Posterior cingulate gyrus (tissue), 11 donors: Measurements from ENCODE around the gene NFKBIL1.
"Not testable (repeated sequence)": the region's sequence is repeated elsewhere in the genome, so short reads cannot be mapped to it uniquely, and the experiment has no call there.

ENCODE experiments used
- DNase-seq, 10 donors: peaks; one replicate each; pipeline versions ENCODE4 v3.0.0 to v3.0.0-alpha.2; 2020 to 2021; ENCODE audit warnings: mixed read lengths in 3 of 10
- intact Hi-C: fragments of 100-400 bp; cut with DNase I; formaldehyde crosslinking; loops from one replicate; pipeline ENCODE4 v1.15.1; 2023

The NFKBIL1 gene, protein sequence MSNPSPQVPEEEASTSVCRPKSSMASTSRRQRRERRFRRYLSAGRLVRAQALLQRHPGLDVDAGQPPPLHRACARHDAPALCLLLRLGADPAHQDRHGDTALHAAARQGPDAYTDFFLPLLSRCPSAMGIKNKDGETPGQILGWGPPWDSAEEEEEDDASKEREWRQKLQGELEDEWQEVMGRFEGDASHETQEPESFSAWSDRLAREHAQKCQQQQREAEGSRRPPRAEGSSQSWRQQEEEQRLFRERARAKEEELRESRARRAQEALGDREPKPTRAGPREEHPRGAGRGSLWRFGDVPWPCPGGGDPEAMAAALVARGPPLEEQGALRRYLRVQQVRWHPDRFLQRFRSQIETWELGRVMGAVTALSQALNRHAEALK

DNA sequence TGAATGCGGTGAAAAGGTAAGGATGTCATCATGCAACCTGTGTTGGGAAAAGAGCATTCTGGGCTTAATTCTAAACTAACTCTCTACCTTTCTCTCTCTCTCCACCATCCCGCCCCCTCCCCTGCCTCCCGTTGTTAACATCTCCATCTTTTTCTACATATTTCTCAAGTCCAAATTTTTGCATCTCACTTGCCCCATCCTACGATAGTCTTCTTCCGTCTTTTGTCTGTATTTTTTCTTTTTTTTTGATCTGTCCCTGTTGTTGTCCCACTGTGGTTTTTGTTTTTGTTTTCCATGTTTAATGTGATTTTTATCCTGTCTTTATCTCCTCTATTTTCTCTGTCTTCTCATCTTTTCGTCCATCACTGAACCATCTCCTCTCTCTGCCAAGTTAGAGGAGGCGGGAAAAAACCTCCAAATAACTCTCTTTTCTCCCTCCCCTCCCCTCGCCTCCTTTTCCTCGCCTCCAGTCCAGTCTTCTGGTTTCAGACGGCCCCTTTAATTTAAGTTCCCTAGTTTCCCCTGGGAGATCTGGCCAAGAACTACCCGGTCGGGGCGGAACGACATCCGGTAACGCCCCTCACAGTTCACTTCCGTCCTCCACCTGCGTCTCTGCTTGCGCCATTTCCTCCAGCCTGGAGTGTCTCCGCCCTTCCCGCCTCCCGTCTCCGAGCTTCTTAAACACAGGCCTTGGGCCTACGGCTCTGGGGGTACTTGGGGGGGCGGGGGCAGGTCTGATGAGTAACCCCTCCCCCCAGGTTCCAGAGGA lies at the start of gene NFKBIL1:
Gene NFKBIL1 (plus strand): TSS at position 651 of the 769 bp plus-strand sequence. CDS start 87 bp downstream, at position 738.
- DNase-seq, result peak; percentile 96 to 99 (median 98)
- intact Hi-C loops, result loop anchor here (1.0 to 10.0 kb wide), 4 partner anchors 51 to 408 kb away; partner anchors contain the start of genes NELFE, NEU1, SKIC2 and VARS1

DNA sequence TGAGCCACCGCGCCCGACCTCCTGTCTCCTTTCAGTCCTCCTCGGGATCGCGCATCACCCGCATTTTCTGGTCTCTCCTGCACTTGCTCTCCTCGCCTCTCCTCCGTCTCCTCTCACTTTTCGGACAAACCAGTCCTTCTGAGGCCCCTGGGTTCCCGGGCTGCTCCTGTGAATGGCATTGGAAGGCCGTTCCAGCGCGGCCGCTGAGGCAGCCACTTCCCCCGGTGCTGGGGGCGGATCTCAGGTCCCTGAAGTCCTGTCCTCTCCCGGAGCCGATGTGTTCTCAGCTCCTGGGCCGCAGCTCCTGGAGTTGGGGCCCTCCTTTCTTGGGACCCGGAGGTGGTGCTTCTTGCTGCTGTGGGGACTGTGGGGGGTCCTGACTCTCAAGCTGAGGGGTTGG lies 48.7 kb upstream of the NFKBIL1 start:
- peak in 2 of 10 donors; percentile 5 to 69 for DNase-seq
- intact Hi-C loops, result loop anchor here (10.0 kb wide), 1 partner anchor 104 kb away; no protein-coding TSS in a partner anchor

DNA sequence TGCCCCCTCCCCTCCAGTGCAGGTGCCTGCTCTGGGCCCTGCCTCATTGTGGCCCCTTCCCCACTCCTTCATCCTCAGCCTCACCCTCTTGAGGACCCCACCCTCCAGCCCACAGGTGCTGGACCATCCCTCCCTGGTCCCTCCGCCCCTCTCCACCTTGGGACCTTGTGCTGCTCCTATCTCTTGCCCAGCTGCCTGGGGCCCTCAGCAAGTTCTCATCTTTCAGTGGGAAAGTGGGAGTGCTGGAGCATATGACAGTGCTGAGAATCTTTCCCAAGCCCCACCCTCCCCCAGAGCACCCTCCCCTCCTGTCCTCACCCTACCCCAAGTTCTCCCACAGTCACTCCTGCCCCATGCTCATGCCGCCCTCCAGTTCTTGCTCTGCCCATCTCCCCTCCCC lies 47.8 kb upstream of the NFKBIL1 start:
- intact Hi-C loops, result loop anchor here (10.0 kb wide), 1 partner anchor 105 kb away; no protein-coding TSS in a partner anchor
- not testable (repeated sequence) for DNase-seq

DNA sequence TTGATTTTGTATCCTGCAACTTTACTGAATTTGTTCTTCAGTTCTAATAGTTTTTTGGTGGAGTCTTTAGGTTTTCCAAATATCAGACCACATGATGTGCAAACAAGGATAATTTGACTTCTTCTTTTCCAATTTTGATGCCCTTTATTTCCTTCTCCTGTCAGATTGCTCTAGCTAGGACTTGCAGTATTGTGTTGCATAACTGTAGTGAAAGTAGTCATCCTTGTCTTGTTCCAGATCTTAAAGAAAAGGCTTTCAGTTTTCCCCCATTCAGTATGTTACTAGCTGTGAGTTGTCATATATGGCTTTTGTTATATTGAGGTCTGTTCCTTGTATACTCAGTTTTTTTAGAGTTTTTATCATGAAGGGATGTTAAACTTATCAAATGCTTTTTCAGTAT lies 44.8 kb upstream of the NFKBIL1 start:
- intact Hi-C loops, result no loop called here
- DNase-seq, result no peak

DNA sequence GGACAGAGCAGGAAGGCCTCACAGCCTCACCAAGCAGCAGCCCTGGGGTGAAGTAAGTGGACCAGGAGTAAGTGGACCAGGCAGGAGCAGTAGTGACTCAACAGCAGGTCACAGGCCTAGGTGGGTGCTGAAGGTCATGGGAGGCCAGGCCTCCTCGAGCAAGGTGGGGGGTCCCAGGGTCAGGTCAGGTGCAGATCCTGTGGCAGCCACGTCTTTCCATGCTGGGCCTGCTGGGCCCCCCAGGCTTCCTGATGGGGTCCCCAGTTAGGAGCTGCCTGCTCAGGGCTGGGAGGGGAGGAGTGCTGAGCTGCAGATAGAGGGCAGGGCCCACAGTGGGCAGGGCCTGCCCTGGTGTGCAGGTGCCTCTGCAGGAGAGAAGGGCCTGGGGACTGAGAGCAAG lies 38.4 kb upstream of the NFKBIL1 start:
- DNase-seq, intact Hi-C loops: not testable (repeated sequence)

DNA sequence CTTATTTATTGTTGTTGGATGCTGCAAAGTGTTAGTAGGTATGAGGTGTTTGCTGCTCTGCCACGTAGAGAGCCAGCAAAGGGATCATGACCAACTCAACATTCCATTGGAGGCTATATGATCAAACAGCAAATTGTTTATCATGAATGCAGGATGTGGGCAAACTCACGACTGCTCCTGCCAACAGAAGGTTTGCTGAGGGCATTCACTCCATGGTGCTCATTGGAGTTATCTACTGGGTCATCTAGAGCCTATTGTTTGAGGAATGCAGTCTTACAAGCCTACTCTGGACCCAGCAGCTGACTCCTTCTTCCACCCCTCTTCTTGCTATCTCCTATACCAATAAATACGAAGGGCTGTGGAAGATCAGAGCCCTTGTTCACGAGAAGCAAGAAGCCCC lies 37.4 kb upstream of the NFKBIL1 start:
- no peak for DNase-seq
- intact Hi-C loops, result no loop called here

DNA sequence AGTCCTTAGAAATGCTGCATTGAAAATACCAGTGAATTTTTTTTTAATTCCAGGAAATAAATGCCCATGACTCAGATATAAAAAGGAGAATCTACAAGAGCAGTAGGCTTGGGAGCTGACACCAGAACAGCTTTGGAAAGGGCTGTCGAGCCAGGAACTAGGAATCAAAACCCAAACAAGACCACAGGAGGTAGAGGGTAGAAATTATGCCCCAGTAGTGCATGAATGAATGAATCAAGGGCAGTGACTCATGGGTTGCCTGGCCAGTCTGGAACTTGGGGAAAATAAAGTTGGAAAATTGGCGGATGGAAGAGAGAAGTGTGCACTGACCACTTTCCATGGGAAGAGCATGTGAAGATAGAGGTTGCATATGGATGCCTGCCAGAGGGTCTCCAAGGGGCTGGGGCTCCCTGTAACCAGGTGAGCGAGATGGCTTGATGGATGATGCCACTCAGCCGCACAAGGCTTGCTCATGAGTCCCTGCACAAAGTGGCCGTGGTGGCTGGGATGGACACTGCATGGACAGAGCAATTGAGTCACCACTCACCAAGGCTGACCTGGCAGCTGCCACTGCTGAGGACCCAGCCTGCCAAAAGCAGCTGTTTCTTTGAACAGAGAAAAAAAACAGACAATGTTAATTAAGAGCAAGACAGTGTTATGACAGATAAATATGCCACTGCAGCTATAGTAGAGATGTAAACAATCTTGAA lies 33.8 kb upstream of the NFKBIL1 start:
- intact Hi-C loops, result no loop called here
- peak in 1 of 10 donors; percentile 58 for DNase-seq

DNA sequence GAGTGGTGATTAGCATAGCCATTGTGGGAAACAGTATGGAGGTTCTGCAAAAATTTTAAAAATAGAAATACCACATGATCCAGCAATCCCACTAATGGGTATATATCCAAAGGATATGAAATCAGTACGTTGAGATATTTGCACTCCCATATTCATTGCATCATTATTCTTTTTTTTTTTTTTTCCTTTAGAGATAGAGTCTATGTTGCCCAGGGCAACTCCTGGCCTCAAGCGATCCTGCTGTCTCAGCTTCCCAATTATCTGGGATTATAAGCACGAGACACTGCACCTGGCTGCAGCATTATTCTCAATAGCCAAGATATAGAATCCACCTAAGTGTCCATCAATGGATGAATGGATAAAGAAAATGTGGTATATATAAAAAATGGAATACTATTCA lies 25.6 kb upstream of the NFKBIL1 start:
- intact Hi-C loops, result no loop called here
- DNase-seq, result no peak

DNA sequence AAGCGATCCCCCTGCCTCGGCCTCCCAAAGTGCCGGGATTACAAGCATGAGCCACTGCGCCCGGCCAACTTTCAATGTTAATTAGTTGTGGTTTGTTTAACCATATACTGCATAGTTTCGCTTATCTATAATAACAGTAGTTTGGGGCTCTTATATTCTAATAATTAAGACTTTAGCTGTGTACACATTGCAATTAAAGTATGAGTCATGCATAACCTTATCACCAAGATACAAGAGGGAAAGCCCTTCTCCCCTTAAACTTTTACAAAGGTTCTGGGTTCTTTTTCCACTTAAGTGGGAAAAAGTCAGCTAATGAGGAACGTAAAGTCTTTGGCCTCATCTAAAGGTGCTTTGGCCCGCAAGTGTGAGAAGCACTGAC lies 21.9 kb upstream of the NFKBIL1 start:
- intact Hi-C loops, result no loop called here

DNA sequence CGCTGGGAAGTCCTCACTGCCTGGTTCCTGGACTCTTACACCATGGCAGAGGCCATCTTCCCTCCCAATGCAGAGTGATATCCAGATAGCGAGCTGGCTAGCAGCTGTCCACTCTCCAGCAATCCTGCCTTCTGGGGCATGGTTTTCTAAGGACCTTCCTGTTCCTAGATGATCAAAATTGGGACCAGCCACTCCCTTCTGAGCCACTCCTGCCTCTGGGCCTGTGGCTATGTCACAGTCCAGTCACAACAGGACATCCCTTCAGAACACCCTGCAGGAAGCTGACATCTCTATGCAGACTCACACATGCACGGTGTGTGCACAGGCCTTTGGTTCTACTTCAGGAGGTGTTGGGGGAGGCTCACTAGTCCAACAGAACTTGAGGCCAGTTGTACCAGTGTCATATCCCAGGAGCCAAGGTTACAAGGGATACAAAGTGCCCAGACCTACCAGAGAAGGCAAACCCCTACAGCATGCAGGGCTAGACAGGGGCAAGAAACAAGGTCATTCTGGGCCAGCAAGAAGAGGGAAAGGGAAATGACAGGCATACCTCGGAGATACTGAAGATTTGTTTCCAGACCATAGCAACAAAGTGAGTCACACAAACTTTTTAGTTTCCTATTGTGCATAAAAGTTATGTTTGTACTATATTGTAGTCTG lies 21.3 kb upstream of the NFKBIL1 start:
- no peak for DNase-seq

More for the DNA sequence above, 21.9 kb upstream of the NFKBIL1 start:
- no peak for DNase-seq

DNA sequence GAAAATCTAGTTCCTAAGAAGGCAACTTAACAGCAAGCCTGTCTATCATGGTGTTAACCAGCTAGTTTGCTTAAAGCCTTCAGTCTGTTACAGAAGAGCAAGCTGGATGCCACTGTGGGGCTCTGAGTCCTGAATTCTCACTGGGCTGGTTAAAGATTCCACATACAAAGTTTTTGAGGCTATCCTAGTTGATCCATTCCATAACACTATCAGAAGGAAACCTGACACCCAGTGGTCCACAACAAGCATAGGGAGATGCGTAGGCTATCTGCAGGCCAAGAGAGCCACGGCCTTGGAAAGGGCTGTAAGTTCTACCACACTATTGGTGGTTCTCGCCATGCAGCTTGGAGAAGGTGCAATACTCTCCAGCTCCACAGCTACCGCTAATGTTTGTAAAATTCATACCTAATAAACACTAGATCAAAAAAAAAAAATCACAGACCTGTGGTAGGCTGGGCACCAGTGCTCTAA lies 19.1 kb upstream of the NFKBIL1 start:
- intact Hi-C loops, result no loop called here
- DNase-seq, result no peak

More for the DNA sequence above, 21.3 kb upstream of the NFKBIL1 start:
- intact Hi-C loops, result no loop called here

DNA sequence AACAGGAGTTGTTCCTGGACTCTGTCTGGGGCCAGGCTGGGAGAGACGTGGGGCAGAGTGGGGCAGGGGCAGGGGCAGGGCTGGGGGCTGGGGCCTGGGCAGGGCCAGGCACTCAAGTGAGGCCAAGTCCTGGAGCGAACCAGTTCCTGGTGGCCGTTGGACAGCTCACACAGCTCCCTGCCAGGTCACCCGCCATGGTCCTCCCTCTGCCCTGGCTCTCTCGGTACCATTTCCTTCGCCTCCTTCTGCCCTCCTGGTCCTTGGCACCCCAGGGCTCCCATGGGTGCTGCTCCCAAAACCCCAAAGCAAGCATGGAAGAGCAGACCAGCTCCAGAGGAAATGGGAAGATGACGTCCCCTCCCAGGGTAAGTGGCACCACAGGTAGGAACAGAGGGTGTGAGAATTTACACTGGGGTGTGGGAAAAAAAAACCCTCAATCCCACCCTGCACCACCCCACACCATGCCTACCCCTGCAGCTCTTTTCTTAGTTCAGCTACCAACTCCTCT lies 18.5 kb upstream of the NFKBIL1 start, which contains the start of gene MCCD1:
Gene MCCD1 (plus strand): TSS at position 142 of the 508 bp plus-strand sequence. CDS start 53 bp downstream, at position 195.
- intact Hi-C loops, result no loop called here
- peak in 1 of 10 donors; percentile 76 for DNase-seq

DNA sequence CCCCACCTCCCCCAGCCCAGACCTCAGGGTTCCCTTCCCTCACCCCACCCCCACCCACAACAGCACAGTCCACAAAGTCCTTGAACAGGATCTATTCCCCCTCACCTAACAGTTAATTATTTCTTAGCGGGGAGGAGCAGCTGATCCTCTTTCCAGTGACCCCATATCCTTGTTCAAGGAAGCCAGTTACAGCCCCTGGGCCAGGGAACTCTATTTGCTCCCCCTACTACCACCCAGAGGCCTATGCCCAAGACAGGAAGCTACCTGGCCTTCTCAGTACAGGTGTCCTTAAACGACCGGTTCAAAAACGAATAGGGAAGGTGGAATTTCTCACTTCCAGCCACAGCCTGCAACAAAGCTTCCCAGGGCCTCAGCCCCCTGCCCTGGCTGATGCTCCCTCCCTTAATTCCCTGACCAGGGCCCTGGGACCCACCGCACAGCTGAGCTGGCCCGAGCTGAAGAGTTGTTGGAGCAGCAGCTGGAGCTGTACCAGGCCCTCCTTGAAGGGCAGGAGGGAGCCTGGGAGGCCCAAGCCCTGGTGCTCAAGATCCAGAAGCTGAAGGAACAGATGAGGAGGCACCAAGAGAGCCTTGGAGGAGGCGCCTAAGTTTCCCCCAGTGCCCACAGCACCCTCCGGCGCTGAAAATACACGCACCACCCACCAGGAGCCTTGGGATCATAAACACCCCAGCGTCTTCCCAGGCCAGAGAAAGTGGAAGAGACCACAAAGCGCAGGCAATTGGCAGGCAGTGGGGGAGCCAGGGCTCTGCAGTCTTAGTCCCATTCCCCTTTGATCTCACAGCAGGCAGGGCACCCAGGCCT lies 17.9 kb upstream of the NFKBIL1 start:
- DNase-seq, result peak in 1 of 10 donors; percentile 80
- intact Hi-C loops, result no loop called here

DNA sequence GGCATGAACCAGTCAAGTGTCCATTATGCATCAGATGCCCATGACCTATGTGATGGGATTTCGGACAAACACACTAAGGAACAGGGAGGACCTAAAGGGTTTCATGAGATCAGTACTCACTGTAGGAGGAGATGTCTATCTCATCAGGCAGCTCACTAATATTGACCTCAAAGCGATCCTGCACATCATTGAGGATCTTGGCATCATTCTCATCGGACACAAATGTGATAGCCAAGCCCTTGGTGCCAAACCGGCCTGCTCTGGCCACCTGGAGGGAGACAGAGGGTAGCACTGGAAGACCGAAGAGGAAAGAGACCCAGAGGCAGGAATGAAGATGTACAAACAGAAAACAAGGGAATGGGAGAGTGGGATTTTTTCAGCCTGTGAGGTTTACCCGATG lies 16.7 kb upstream of the NFKBIL1 start:
- intact Hi-C loops, result no loop called here
- peak in 1 of 10 donors; percentile 54 for DNase-seq

DNA sequence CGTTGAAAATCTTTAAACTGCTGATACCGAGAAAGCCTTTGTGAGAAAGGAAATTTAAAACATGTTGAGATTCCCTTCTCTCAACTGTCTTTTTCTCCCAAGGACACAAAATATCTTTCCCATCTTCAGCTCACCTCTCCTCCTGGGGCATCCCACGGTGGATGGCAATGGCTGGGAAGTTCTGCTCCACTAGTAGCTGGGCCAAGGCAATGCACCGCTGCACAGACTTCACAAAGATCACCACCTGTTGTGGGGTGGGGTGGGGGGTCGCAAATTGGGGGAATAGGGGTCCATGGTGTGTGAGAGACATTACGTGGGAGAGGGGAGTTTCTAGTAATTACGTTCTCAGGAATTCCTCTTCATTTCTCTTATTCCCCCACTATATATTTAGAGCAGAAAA lies 16.2 kb upstream of the NFKBIL1 start:
- intact Hi-C loops, result no loop called here
- peak in 1 of 10 donors; percentile 49 for DNase-seq

DNA sequence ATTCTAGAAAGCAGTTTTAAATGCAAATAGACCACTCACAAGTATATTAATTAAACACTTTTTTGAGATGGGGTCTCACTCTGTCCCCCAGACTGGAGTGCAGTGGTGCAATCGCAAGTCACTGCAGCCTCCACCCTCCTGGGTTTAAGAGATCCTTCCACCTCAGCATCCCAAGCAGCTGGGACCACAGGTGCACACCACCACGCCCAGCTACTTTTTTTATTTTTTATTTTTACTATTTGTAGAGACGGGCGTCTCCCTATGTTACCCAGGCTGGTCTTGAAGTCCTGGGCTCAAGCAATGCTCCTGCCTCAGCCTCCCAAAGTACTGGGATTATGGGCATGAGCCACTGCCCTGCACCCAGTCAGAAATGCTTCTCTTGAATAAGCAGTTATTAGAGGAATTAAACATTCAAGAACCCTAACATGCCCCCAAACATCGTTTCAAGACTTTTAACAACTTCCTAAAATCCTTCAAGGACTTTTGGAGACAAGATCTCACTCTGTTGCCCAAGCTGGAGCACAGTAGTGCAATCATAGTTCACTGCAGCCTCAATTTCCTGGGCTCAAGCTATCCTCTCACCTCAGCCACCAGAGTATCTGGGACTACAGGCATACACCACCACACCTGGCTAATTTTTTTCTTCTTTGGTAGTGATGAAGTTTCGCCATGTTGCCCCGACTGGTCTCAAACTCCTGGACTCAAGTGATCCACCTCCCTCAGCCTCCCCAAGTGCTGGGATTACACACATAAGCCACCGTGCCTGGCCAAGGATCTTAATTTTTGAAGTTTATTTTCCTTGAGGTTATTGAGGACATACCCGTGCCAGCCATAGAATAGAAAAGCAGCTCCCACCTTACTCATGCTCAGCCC lies 15.4 kb upstream of the NFKBIL1 start:
- DNase-seq, result no peak
- intact Hi-C loops, result no loop called here

DNA sequence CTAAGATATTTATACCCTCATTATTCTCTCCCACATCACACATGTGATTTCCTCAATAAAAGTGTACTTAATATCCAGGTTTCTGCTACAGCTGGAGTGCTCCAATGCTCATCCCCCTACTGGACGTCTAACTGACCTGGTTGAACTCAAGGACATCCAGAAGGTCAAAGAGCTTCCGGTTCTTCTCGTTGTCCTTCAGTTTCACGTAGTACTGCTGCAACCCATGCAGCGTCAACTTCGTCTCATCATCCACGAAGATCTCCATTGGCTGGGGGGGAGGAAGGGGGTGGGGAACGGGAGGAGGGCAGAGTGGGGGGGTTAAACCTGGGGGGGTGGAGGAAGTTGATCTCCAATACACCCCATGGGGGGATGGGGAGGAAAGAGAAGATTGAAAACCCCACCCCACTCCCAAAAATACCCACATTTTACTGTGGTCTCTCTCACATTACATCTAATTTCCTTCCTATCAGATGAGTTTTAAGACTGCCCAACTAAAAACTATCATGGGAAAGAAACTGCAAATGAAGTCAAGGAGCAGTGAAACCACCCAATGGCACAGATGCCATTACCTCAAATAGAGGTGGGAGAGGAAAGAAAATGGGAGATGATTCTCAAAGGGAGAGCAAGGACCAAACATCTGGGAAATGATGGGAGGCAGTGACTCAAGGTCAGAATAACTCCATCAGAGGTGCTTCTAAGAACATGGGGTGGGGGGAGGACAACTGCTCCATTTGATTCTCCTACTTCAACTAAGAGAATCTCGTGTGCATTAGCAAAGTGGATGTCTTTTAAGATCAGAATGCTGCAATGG lies 14.6 kb upstream of the NFKBIL1 start:
- intact Hi-C loops, result no loop called here
- DNase-seq, result no peak
